Activated B cell treated with CpG ODN at 0.5 μM for 24 hours (primary cell): ENCODE measurements around the gene PPM1G. TPM values are rescaled to one million over a fixed set of nuclear protein-coding genes. Genes with fewer than 3 reads are reported as not detected.

Experiments used
- ATAC-seq: fragments of 200-7000 bp; cut with Tn5 transposase; one replicate; pipeline ENCODE4 v1.10.0; 2021; ENCODE audit warnings: low read depth, mild to moderate bottlenecking, moderate library complexity
- CTCF ChIA-PET: fragments of 350-600 bp; sonication (Branson Sonifier 250); formaldehyde crosslinking; loops from one replicate; lab custom pipeline; 2021; ENCODE audit warnings: antibody characterized with exemption; lab: Charles Lee
- POLR2A ChIA-PET: fragments of 350-600 bp; sonication (Branson Sonifier 250); formaldehyde crosslinking; loops from one replicate; lab custom pipeline; 2021; ENCODE audit warnings: antibody characterized with exemption; lab: Charles Lee
- DNase-seq: peaks from one replicate; pipeline ENCODE4 v3.0.0; 2022
- H3K27ac Mint-ChIP-seq: one replicate; pipeline ENCODE4 v1.8.0; 2020; ENCODE audit warnings: mixed read lengths
- H3K27me3 Mint-ChIP-seq: one replicate; pipeline ENCODE4 v1.8.0; 2021; ENCODE audit warnings: mixed read lengths
- H3K36me3 Mint-ChIP-seq: one replicate; pipeline ENCODE4 v1.8.0; 2021; ENCODE audit warnings: low read depth, mixed read lengths
- H3K4me1 Mint-ChIP-seq: one replicate; pipeline ENCODE4 v1.8.0; 2021; ENCODE audit warnings: mixed read lengths
- H3K4me3 Mint-ChIP-seq: one replicate; pipeline ENCODE4 v1.8.0; 2020; ENCODE audit warnings: mild to moderate bottlenecking, mixed read lengths
- H3K9me3 Mint-ChIP-seq: one replicate; pipeline ENCODE4 v1.8.0; 2020; ENCODE audit warnings: mixed read lengths
- CTCF ChIP-seq: fragments of 200-600 bp; IDR thresholded peaks from one replicate; pipeline ENCODE4 v1.8.0; 2022; ENCODE audit warnings: antibody characterized with exemption, mild to moderate bottlenecking
- intact Hi-C: fragments of 100-400 bp; cut with micrococcal nuclease; formaldehyde crosslinking; loops from one replicate; pipeline ENCODE4 v1.15.1; 2024
- total RNA-seq: library from RNA; stranded (reverse); gene quantifications from 2 replicates; pipeline ENCODE4 v1.2.3, GENCODE V29; 2022

PPM1G gene
- total RNA-seq = 74.7 and 75.2 TPM in 2 replicates

- no peak for TF ChIP-seq CTCF
- ATAC-seq (peak; percentile 96), DNase-seq (peak; percentile 98)
- intact Hi-C loops = loop anchor here (1.0 to 10.0 kb wide), 9 partner anchors 19 to 254 kb away; partner anchors contain the start of genes CCDC121, EIF2B4, GPN1 and GTF3C2
- H3K4me3 Mint-ChIP-seq = peak within 1 kb of the TSS; percentile 87
- no peaks in the 10 kb centered on the region for H3K27me3 Mint-ChIP-seq
- CTCF ChIA-PET = interaction anchor here (1.5 kb wide), 1 partner anchor 20 kb away, joined by 15 read pairs; the partner anchor contains the start of gene NRBP1
- H3K36me3 Mint-ChIP-seq = peaks cover 21% of the 10 kb centered on the region
- peak within 1 kb of the TSS; percentile 95 for H3K27ac Mint-ChIP-seq
- no peaks in the 10 kb centered on the region for H3K9me3 Mint-ChIP-seq
- POLR2A ChIA-PET = interaction anchor here (0.5 to 4.2 kb wide), 17 partner anchors 9 to 359 kb away, joined by 3 to 58 read pairs (median 5); partner anchors contain the start of genes AGBL5, CCDC121, EIF2B4 and GPN1
- peaks cover 31% of the 10 kb centered on the region for H3K4me1 Mint-ChIP-seq
Observed at GRCh38 chr2:27409321-27410073, at the start of gene PPM1G. PPM1G (minus strand) TSS chr2:27409591; CDS start chr2:27409422, 169 bp downstream.

- TF ChIP-seq CTCF = no peak
- ATAC-seq = no peak
- CTCF ChIA-PET = no interaction called here
Observed at GRCh38 chr2:27453968-27454367, 44.6 kb upstream of the PPM1G start.

GRCh38 chr2:27451095-27451494 lies 41.7 kb upstream of the PPM1G start:
- H3K27me3 Mint-ChIP-seq = no peaks in the 10 kb centered on the region
- intact Hi-C loops = no loop called here
- no peaks in the 10 kb centered on the region for H3K9me3 Mint-ChIP-seq
- ChIA-PET POLR2A (no interaction called here), CTCF (no interaction called here)
- no peak for TF ChIP-seq CTCF
- H3K4me1 Mint-ChIP-seq = no peaks in the 10 kb centered on the region
- ATAC-seq = no peak
- H3K4me3 Mint-ChIP-seq = no peak overlapping the region
- H3K36me3 Mint-ChIP-seq = peaks cover 46% of the 10 kb centered on the region
- no peak overlapping the region for H3K27ac Mint-ChIP-seq
- no peak for DNase-seq

More at GRCh38 chr2:27453968-27454367, 44.6 kb upstream of the PPM1G start:
- peaks cover 41% of the 10 kb centered on the region for H3K36me3 Mint-ChIP-seq
- no peaks in the 10 kb centered on the region for H3K27me3 Mint-ChIP-seq
- intact Hi-C loops = no loop called here
- no peak overlapping the region for H3K4me3 Mint-ChIP-seq
- POLR2A ChIA-PET = no interaction called here
- DNase-seq = no peak
- H3K9me3 Mint-ChIP-seq = no peaks in the 10 kb centered on the region
- no peak overlapping the region for H3K27ac Mint-ChIP-seq
- no peaks in the 10 kb centered on the region for H3K4me1 Mint-ChIP-seq

- Mint-ChIP-seq H3K9me3 (no peaks in the 10 kb centered on the region), H3K36me3 (peaks cover 45% of the 10 kb centered on the region), H3K27me3 (no peaks in the 10 kb centered on the region), H3K4me1 (no peaks in the 10 kb centered on the region), H3K4me3 (no peak overlapping the region), H3K27ac (no peak overlapping the region)
- DNase-seq (no peak), ATAC-seq (no peak)
- intact Hi-C loops = no loop called here
- TF ChIP-seq CTCF = no peak
- ChIA-PET POLR2A (no interaction called here), CTCF (no interaction called here)
Observed at GRCh38 chr2:27448381-27448780, 39.0 kb upstream of the PPM1G start.

- Mint-ChIP-seq H3K4me1 (peaks cover 13% of the 10 kb centered on the region), H3K27ac (no peak overlapping the region), H3K27me3 (no peaks in the 10 kb centered on the region), H3K9me3 (no peaks in the 10 kb centered on the region), H3K4me3 (no peak overlapping the region), H3K36me3 (peaks cover 54% of the 10 kb centered on the region)
- intact Hi-C loops = no loop called here
- ChIA-PET POLR2A (no interaction called here), CTCF (no interaction called here)
- no peak for DNase-seq
- no peak for TF ChIP-seq CTCF
- no peak for ATAC-seq
Observed at GRCh38 chr2:27446057-27446456, 36.7 kb upstream of the PPM1G start.
